SU-DHL-6 (cell line): ENCODE data around the gene OR2A42.
"Not testable (repeated sequence)": the region's sequence is repeated elsewhere in the genome, so short reads cannot be mapped to it uniquely, and the experiment has no call there.

Experiments
- H2AFZ ChIP-seq: fragments of 200-600 bp; sonication (generic); 2 replicates; pipeline ENCODE4 v1.6.1; 2014; ENCODE audit warnings: low read depth, mild to moderate bottlenecking, moderate library complexity, mixed read lengths, antibody characterized with exemption, low read length; ENCODE audit not compliant: severe bottlenecking
- H3F3A ChIP-seq: fragments of 200-600 bp; shearing (Covaris generic); 2 replicates; pipeline ENCODE4 v1.6.0; 2016; ENCODE audit warnings: antibody characterized with exemption, mild to moderate bottlenecking; ENCODE audit not compliant: insufficient read depth
- H3K27ac ChIP-seq: fragments of 200-600 bp; sonication (generic); 2 replicates; pipeline ENCODE4 v1.5.1; 2016; ENCODE audit warnings: low read depth, mild to moderate bottlenecking, low read length, moderate library complexity, mixed read lengths
- H3K27me3 ChIP-seq: fragments of 200-600 bp; sonication (generic), shearing (Covaris generic); 2 replicates; pipeline ENCODE4 v1.6.0; 2014; ENCODE audit warnings: mild to moderate bottlenecking, low read length
- H3K36me3 ChIP-seq: fragments of 200-600 bp; sonication (generic); 2 replicates; pipeline ENCODE4 v1.6.1; 2014; ENCODE audit warnings: mild to moderate bottlenecking, low read length, mixed read lengths
- H3K4me2 ChIP-seq: fragments of 300-600, 200-600 bp; shearing (Covaris generic), sonication (generic); 2 replicates; pipeline ENCODE4 v1.6.0; 2014; ENCODE audit warnings: low read length, low read depth, mild to moderate bottlenecking; ENCODE audit not compliant: poor library complexity, severe bottlenecking
- H3K4me3 ChIP-seq: fragments of 200-600 bp; sonication (generic); 2 replicates; pipeline ENCODE4 v1.5.1; 2014; ENCODE audit warnings: antibody characterized with exemption, low read length, mild to moderate bottlenecking, mixed read lengths; ENCODE audit not compliant: insufficient read depth, poor library complexity, severe bottlenecking
- H3K79me2 ChIP-seq: fragments of 200-600 bp; sonication (generic); 2 replicates; pipeline ENCODE4 v1.6.1; 2014; ENCODE audit warnings: mild to moderate bottlenecking, low read length, moderate library complexity; ENCODE audit not compliant: insufficient read depth
- H3K9ac ChIP-seq: fragments of 200-600 bp; sonication (generic); 2 replicates; pipeline ENCODE4 v1.7.0; 2014; ENCODE audit warnings: mild to moderate bottlenecking, low read length
- H3K9me2 ChIP-seq: fragments of 200-600 bp; sonication (generic); replicated peaks from 2 replicates; pipeline ENCODE4 v1.6.1; 2014; ENCODE audit warnings: low read length; ENCODE audit not compliant: insufficient read depth
- H3K9me3 ChIP-seq: fragments of 200-600 bp; sonication (generic); 2 replicates; pipeline ENCODE4 v1.6.1; 2014; ENCODE audit warnings: low read length, mixed read lengths; ENCODE audit not compliant: insufficient read depth
- H4K20me1 ChIP-seq: fragments of 200-600 bp; sonication (generic); 2 replicates; pipeline ENCODE4 v1.6.1; 2014; ENCODE audit warnings: low read depth, mild to moderate bottlenecking, antibody characterized with exemption, low read length, moderate library complexity, mixed read lengths
- CTCF ChIP-seq: fragments of 200-600 bp; sonication (generic); IDR thresholded peaks from one replicate; pipeline ENCODE4 v1.5.1; 2017; ENCODE audit warnings: antibody characterized with exemption, mild to moderate bottlenecking, low read length, moderate library complexity; ENCODE audit not compliant: insufficient read depth, poor library complexity, severe bottlenecking
- EZH2phosphoT487 ChIP-seq: fragments of 200-600 bp; sonication (generic), shearing (Covaris generic); conservative IDR thresholded peaks from 2 replicates; pipeline ENCODE4 v1.6.1; 2018; ENCODE audit warnings: mild to moderate bottlenecking, antibody characterized with exemption, low read length, moderate library complexity, mixed read lengths

Gene OR2A42

GRCh38 chr7:144264692-144265091 lies 25.3 kb upstream of the OR2A42 start, which contains the start of gene OR2A7:
OR2A7 (minus strand) TSS chr7:144264792; CDS start chr7:144259628, 5,164 bp downstream.
- H3K27me3 ChIP-seq, H3F3A ChIP-seq, H3K9ac ChIP-seq, H3K4me3 ChIP-seq, H3K36me3 ChIP-seq, H3K9me2 ChIP-seq, H2AFZ ChIP-seq, H3K79me2 ChIP-seq, H3K9me3 ChIP-seq, H3K27ac ChIP-seq, H4K20me1 ChIP-seq, H3K4me2 ChIP-seq: not testable (repeated sequence)

GRCh38 chr7:144262128-144262527 lies 22.7 kb upstream of the OR2A42 start:
- not testable (repeated sequence) for H3K9me3 ChIP-seq, H3F3A ChIP-seq, H3K36me3 ChIP-seq, H4K20me1 ChIP-seq, H2AFZ ChIP-seq, H3K27me3 ChIP-seq, H3K9me2 ChIP-seq, H3K27ac ChIP-seq, H3K79me2 ChIP-seq, H3K4me3 ChIP-seq, H3K9ac ChIP-seq, H3K4me2 ChIP-seq

- H3K36me3 ChIP-seq, H3K79me2 ChIP-seq, H3K9ac ChIP-seq, H3K4me3 ChIP-seq, H3K27ac ChIP-seq, H3K9me2 ChIP-seq, H3K9me3 ChIP-seq, H3F3A ChIP-seq, H3K27me3 ChIP-seq, H3K4me2 ChIP-seq, H4K20me1 ChIP-seq, H2AFZ ChIP-seq: not testable (repeated sequence)
These were observed 19.7 kb upstream of the OR2A42 start for GRCh38 chr7:144259067-144259466.

GRCh38 chr7:144256112-144256511 lies 16.7 kb upstream of the OR2A42 start:
- no peak overlapping the region for H3K4me2 ChIP-seq
- H3K27me3 ChIP-seq = no peaks in the 10 kb centered on the region
- 0 out of 2 replicates have a peak, but pooled peaks cover 4% of the 10 kb centered on the region for H4K20me1 ChIP-seq
- H2AFZ ChIP-seq = no peak overlapping the region
- no peaks in the 10 kb centered on the region for H3K9me3 ChIP-seq
- TF ChIP-seq CTCF (no peak), EZH2phosphoT487 (no peak)
- H3K9ac ChIP-seq = no peak overlapping the region
- no peaks in the 10 kb centered on the region for H3K36me3 ChIP-seq
- H3K79me2 ChIP-seq = no peaks in the 10 kb centered on the region
- no peak overlapping the region for H3K4me3 ChIP-seq
- H3K27ac ChIP-seq = no peak overlapping the region
- no peaks in the 10 kb centered on the region for H3F3A ChIP-seq
- no peaks in the 10 kb centered on the region for H3K9me2 ChIP-seq

DNA sequence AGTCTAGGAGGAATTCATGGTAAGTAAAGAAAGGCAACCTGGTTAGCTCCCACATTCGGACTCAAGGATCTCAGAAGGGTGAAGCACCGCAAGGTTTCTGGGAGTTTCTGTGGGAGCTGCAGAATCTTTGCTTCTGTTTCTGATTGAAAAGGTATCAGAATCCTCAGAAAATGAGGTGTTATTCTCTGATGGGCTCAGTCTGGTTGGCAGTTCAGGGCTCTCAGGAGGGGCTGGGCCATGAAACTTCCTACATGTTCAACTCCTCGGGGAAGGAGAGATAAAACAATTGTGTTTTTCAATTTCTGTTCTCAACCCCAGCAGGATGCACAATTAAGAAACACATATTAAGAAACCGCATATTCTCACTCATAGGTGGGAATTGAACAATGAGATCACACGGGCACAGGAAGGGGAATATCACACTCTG lies 16.1 kb upstream of the OR2A42 start:
- Histone ChIP-seq H3K9ac (no peak overlapping the region), H2AFZ (no peak overlapping the region), H3K9me3 (no peaks in the 10 kb centered on the region), H3K79me2 (no peaks in the 10 kb centered on the region), H3K27me3 (no peaks in the 10 kb centered on the region), H3K4me3 (no peak overlapping the region), H3K4me2 (no peak overlapping the region), H4K20me1 (0 out of 2 replicates have a peak, but pooled peaks cover 4% of the 10 kb centered on the region), H3K9me2 (no peaks in the 10 kb centered on the region), H3K36me3 (no peaks in the 10 kb centered on the region), H3F3A (no peaks in the 10 kb centered on the region), H3K27ac (no peak overlapping the region)
- TF ChIP-seq CTCF = no peak
- TF ChIP-seq EZH2phosphoT487 = no peak

GRCh38 chr7:144252307-144252706 lies 12.9 kb upstream of the OR2A42 start:
- H3K9me3 ChIP-seq, H3K4me2 ChIP-seq, H2AFZ ChIP-seq, H3K27ac ChIP-seq, H3K4me3 ChIP-seq, H3K36me3 ChIP-seq, H3K27me3 ChIP-seq, H3K9me2 ChIP-seq, H4K20me1 ChIP-seq, H3F3A ChIP-seq, H3K79me2 ChIP-seq, H3K9ac ChIP-seq: not testable (repeated sequence)
